ENCODE data around the gene GLRX3.

GRCh38 chr10:130109796-130110245, 26.4 kb upstream of the GLRX3 start:
- TF ChIP-seq CTCF (IDR thresholded peaks at IDR 0.05; ENCODE audit: poor library complexity, severe bottlenecking) (peak; percentile 92), SMC3 (conservative IDR thresholded peaks at IDR 0.05; ENCODE audit: poor library complexity) (peak; percentile 71), POLR2AphosphoS5 (IDR thresholded peaks at IDR 0.05) (no peak), EP300 (conservative IDR thresholded peaks at IDR 0.05; ENCODE audit: poor library complexity, severe bottlenecking) (no peak), EZH2 (IDR thresholded peaks at IDR 0.05; ENCODE audit: borderline replicate concordance, insufficient read depth, low read length, poor library complexity, severe bottlenecking) (no peak), MXI1 (conservative IDR thresholded peaks at IDR 0.05; ENCODE audit: poor library complexity, severe bottlenecking) (no peak), REST (IDR thresholded peaks at IDR 0.05; ENCODE audit: borderline replicate concordance) (no peak)

Measured in neural cell (in vitro differentiated cells).